KOPT-K1 (cell line): ENCODE results near the gene RNF213.

Experiments used
- H3K27ac ChIP-seq: fragments of 200-600 bp; sonication (generic); 2 replicates; pipeline ENCODE4 v1.5.1; 2016; ENCODE audit warnings: antibody characterized with exemption, mild to moderate bottlenecking, low read depth, low read length; ENCODE audit not compliant: poor library complexity, severe bottlenecking
- H3K36me3 ChIP-seq: fragments of 200-600 bp; sonication (generic); 2 replicates; pipeline ENCODE4 v1.5.1; 2017; ENCODE audit warnings: antibody characterized with exemption, mild to moderate bottlenecking, low read length, moderate library complexity; ENCODE audit not compliant: insufficient read depth
- H3K9me3 ChIP-seq: fragments of 200-600 bp; sonication (generic); 2 replicates; pipeline ENCODE4 v1.5.1; 2017; ENCODE audit warnings: antibody characterized with exemption, low read length, mild to moderate bottlenecking; ENCODE audit not compliant: insufficient read depth, poor library complexity, severe bottlenecking

Gene RNF213

DNA sequence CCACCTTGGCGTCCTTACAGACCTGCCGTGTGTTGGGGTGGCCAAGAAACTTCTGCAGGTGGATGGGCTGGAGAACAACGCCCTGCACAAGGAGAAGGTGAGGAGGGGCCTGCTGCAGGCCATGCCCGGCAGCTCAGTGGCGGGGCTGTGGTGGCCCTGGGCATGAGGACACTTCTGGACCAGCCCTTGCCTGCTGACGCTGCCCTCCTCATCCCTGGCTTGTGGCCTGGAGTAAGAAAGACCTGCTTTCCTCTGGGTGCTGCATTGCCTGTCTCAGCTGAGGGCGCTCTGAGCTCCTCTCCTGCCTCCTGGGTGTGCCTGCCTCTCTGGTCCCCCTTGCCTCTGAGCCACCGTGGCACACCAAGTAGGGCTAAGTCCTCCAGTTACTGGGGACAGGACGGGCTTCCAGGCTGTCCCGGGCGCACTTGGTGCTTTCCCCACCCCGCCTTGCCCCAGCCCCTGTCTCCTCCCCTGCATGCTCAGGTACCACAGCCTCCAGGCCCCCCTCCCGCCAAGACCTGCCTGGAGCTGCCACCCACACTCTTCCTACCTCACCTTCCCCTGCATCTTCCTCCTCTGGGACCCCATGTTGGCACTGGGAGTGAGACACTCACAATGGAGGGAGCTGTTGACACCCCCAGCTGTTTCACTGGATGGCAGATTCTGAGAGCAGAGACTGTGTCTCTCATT, 163.0 kb downstream of the RNF213 start:
- Histone ChIP-seq H3K9me3 (no peaks in the 10 kb centered on the region), H3K36me3 (no peaks in the 10 kb centered on the region), H3K27ac (no peak overlapping the region)

DNA sequence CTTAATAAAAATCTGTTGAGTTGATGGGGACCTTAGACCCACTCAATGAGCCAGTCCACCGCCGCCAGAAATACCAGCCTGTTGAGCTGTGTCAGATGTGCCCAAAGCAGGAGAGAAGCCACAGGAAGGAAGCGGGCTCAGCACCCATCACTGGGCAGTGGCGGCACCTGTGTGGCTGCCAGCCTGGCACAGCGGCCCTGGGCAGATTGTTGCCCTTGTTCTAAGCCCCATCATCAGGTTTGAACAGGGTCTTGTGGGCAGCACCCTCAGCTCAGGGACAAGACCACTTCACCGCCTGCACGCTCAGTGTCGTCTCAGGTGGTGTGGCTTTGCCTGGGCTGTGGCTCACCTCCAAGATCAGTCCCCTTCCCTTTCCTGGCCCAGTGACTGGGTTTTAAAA, 163.6 kb downstream of the RNF213 start:
- Histone ChIP-seq H3K27ac (peak overlapping the region; percentile 1), H3K36me3 (no peaks in the 10 kb centered on the region), H3K9me3 (no peaks in the 10 kb centered on the region)

DNA sequence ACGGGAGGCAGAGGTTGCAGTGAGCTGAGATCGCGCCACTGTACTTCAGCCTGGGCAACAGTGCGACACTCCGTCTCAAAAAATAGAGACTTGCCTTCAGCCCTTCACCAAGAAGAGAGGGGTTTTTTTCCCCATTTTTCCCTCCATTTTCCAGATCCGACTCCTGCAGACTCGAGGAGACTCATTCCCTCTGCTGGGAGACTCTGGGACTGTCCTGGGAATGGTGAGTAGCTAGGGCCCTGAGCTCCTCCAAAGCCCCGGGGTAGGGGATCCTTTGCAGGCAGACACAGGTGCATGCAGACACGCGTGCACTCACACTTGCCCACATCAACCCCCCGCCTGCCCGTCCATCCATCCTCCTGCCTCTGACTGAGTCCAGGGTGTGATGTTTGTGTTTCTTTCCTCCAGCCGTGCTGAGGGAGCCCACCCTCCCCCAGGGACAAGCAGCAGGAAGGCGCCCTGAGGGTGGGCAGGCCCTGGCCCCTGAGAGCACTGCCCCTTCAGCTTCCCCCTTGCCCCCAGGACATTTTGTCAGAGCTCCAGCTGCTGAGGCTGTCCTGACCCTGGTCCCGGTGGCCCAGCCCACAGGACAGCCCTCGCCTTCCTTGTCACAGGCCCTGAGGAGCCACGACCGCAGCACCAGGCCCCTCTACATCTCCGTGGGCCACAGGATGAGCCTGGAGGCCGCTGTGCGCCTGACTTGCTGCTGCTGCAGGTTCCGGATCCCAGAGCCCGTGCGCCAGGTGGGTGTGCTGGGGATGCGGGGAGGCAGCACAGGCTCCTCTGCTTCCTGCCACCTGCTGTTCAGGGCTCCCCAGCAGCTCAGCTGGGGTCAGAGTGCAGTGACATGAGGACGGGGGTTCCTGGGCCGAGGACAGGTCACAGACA, 164.5 kb downstream of the RNF213 start:
- H3K36me3 ChIP-seq, result no peaks in the 10 kb centered on the region
- H3K9me3 ChIP-seq, result no peaks in the 10 kb centered on the region
- no peak overlapping the region for H3K27ac ChIP-seq

DNA sequence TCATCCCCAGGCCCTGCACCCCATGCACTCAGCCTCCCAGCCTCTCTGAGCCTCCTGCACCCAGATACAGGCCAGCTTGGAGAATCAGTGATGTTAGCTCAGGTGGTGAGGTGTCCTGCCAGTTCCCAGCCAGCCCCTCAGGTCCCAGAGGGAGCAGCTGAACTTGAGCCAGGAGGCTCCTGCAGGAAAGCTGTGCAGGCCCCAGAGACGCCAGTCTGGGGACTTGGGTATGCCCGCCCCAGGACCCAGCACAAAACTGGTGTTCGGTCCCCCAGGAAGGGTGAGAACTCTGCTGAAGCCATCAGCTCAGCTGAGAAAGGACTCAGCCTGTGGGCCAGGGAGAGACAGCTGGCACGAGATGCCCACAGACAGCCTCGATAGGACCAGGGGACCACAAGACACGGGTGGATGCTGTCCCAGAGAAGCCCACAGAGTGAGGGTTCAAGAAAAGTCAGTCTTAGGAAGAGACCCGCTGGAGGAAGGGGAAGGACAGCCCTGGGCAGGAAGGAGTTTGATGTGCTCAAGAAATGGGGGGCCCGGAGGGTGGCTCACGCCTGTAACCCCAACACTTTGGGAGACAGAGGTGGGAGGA, 165.3 kb downstream of the RNF213 start:
- Histone ChIP-seq H3K36me3 (no peaks in the 10 kb centered on the region), H3K27ac (no peak overlapping the region), H3K9me3 (no peaks in the 10 kb centered on the region)

GRCh38 chr17:80426671-80427326, 166.1 kb downstream of the RNF213 start:
- H3K9me3 ChIP-seq, result no peaks in the 10 kb centered on the region
- H3K36me3 ChIP-seq, result no peaks in the 10 kb centered on the region
- peak overlapping the region; percentile 18 for H3K27ac ChIP-seq

DNA sequence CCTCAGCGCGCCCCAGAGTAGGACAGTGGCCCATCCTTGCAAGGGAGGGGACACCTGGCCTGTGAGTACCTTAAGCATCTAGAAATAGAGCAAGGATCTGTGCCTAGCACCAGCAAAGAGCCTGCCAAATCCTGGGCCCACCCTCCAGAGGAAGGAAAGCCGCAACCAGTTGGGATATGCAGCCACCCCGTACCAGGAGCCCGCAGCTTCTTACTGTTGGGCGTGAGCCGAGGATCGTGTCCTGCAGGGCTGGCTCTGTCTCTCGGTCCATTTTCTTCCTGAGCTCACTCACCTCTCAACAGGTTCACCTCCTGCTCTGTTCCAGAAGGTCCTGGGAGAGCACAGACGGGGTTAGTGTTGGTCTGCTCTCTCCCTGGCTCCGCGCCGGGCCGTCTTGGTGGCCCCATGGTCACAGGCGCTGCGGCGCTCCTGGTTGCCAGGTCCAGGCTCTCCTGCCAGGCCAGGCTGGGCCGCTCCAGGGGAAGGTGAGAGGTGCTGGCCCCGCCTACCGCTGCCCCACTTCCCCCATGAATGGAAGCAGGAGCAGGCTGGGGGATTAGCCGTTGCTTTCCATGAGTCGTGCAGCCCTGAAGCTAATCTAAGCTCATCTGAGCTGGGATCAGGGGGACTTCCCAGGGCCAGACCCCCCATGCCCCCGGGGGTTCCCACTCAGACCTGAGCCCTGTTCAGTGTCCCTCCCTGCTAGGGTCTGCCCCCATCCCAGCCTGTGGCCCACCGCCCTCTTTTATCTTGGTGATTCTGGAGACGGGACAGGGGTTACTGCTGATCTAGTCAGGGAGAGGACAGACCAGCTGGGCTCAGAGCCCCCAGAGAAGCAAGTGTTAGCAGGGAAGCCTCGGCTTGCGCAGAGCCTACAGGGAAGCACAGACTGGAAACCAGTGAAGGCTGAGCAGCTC, 167.0 kb downstream of the RNF213 start:
- Histone ChIP-seq H3K27ac (peak overlapping the region; percentile 18), H3K9me3 (no peaks in the 10 kb centered on the region), H3K36me3 (no peaks in the 10 kb centered on the region)

DNA sequence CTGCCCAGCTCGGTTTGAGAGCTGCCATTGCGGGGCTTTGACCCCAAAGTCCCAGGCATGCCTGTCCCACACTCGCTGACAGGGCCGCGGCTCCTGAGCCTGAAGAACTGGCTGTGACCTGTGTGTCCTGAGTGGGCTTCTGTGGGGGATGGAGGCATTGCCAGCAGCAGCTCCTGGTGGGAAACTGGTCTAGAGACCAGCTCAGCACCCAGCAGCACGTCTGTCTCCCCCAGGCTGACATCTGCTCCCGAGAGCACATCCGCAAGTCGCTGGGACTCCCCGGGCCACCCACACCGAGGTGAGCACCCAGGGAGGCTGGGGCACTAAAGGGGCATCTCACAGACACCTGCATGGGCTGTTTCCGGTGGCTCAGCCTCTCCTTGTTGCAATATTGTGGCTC, 167.7 kb downstream of the RNF213 start:
- Histone ChIP-seq H3K27ac (no peak overlapping the region), H3K9me3 (no peaks in the 10 kb centered on the region), H3K36me3 (no peaks in the 10 kb centered on the region)

DNA sequence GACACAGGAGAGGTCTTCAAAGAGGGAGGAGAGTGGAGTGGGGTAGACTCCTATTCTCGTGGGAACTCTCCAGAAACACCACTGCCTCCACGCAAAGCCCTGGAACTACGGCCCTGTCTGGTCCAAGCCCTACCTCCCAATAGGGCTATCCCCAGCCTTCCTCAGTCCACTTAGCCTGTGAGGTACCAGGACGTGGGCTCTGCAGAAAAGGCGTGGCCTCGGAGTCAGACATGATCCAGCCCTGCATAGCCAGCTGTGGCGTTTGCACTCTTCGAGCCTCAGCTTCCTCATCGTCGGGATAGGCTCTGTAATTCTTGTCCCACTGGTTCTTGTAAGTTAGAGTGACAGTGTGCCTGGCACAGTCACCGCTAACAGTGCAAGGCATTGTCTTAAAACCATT, 168.1 kb downstream of the RNF213 start:
- Histone ChIP-seq H3K36me3 (no peaks in the 10 kb centered on the region), H3K27ac (no peak overlapping the region)

DNA sequence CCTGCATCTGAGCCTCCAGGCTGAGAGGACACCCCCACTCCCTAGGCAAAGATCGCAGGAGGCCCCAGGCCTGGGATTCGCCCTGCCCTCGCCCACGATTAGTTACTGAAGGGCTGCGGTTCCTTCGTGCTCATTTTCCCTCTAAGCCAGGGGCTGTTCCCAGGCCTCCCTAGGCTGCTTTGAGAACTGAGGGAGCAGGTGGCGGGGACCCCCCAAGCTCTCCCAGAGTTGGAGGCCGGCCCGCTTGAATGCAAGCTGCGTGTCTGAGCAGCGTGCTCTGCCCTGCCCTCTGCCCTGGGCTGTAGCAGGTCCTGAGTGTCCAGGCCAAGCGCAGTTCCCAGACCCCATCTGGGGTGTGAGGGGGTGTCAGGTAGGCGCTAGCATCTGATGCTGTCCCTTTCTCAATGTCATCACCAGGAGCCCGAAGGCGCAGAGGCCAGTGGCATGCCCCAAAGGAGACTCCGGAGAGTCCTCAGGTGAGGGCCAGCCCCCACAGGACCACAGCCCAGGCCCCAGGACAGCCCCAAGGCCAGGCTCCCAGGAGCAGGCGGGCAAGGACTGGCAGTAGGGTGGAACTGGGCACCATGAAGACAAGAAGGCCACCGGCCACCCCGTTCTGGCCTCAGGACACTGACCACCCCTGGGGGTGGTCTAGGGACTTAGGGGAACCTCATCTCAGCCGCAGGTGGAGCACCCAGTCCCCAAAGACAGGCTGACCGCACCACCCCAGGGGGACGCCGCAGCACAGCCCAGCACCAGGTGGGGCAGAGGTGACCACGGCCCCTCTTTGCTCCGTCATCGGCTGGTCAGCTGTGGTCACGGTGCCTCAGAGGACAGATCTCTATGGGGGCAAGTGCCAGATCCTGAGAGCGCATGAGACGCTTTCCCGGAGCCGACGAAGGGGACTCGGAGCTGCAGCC, 169.0 kb downstream of the RNF213 start:
- Histone ChIP-seq H3K36me3 (no peaks in the 10 kb centered on the region), H3K27ac (no peak overlapping the region), H3K9me3 (no peaks in the 10 kb centered on the region)

More for the DNA sequence above, 168.1 kb downstream of the RNF213 start:
- H3K9me3 ChIP-seq, result no peaks in the 10 kb centered on the region

- H3K36me3 ChIP-seq, result no peaks in the 10 kb centered on the region
- no peak overlapping the region for H3K27ac ChIP-seq
- no peaks in the 10 kb centered on the region for H3K9me3 ChIP-seq
These were observed 170.0 kb downstream of the RNF213 start for GRCh38 chr17:80430446-80431245.

GRCh38 chr17:80431246-80432195, 170.9 kb downstream of the RNF213 start:
- H3K9me3 ChIP-seq, result peaks cover 3% of the 10 kb centered on the region
- no peak overlapping the region for H3K27ac ChIP-seq
- no peaks in the 10 kb centered on the region for H3K36me3 ChIP-seq

- no peaks in the 10 kb centered on the region for H3K36me3 ChIP-seq
- H3K27ac ChIP-seq, result no peak overlapping the region
- H3K9me3 ChIP-seq, result peaks cover 3% of the 10 kb centered on the region
These were observed 171.8 kb downstream of the RNF213 start for GRCh38 chr17:80432350-80432955.
